OCI-M2 (cell line): ENCODE measurements around the gene SUCLG1.

Experiments used
- DNase-seq: peaks from one replicate; lab custom pipeline; 2025; ENCODE audit not compliant: unreplicated experiment; lab: John Stamatoyannopoulos, UW

SUCLG1 gene

DNA sequence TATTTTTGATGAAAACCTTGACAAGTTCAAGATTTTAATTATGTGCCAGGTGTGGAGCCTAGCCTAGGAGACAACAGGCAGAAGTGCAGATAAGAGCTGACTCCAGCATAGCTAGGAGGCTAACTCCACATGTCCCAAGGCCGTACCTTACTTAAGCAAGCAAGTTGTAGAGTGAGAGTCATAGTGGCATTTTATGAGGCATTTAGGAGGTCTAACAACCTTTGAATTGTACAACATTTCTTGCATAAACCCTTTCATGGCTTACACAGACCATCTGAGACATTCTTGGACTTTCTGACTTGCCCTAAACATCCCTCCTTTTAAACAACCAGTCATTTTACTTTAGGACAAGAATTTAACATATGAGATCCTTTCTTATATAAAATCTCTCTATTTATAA, 8.3 kb upstream of the SUCLG1 start:
- DNase-seq, result no peak

DNA sequence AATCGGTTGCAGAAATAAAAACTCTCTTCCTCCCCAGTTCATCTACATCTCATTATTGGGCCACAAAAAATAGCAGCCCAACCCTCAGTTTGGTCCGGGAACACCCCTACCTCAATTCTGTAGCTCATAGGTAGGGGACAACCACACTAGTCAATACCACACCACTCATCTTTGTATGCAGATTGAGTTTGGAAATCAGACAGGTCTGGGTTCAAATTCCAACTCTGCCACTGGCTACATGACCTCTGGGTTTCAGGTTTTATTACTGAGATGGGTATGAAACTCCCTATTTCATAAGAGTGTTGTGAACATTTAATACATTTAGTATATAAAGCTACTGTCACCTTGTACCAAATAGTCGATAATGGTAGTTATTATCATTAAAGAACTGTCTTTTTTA, 2.2 kb upstream of the SUCLG1 start:
- no peak for DNase-seq

DNA sequence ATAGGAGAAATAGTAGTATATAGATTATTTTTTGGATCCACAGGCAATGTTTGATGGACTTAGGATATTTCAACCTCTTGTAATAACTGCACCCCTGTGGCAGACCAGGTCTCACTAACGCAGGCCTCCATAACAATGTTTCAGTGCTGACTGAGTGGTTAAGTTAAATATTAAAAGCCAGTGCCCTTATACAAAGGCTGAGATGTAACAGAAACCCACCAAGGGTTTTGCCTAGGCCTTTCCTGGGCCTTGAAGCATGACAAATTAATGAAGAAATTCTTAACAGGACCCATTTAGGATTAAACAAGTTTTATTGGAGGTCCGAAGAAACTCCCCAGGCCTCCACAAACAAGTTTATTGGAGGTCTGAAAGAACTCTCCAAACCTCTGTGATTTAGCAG, 1.6 kb upstream of the SUCLG1 start:
- no peak for DNase-seq

DNA sequence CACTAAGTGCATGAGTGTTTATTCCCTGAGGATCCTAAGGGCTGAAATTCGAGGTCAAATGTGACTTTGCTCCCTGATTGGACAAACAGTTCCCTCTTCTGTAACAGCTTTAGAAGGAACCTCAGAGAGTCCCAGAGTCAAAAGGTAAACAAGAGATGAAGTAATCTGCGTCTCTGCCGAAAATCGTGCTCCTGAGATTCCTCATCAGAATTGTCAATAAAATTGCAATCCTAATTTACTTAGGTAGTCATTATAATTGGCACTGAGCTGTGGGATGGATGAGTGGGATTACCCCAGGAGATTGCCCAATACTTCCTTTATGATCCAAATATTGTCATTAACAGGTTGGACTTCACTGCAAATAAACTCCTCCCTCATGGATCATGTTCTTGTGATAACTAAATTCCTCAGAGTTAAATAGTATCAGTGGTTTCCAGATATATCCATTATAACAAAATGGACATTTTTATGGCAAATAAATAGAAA, 907 bp upstream of the SUCLG1 start:
- no peak for DNase-seq

DNA sequence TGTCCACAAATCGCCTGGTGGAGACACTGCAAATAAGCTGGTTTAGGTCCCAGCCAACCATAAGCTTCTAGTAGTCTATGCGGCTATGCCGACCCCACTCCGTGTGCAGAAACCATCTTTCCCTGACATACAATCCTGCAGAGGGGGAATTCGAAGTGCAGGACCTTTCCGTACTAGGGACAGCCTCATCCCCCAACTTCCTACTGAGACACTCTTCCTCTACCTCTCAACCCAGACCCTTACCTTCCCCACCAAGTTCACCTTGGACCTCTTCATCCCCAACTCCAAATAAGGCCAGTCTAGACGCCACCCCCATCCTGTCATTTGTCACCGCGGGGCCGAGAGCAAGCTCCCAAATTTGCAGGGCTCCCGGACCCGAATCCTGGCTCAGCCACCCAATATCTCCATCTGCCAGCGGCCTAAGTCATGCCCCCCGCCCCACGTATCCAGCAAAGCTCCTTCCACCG, 496 bp downstream of the SUCLG1 start:
- no peak for DNase-seq

DNA sequence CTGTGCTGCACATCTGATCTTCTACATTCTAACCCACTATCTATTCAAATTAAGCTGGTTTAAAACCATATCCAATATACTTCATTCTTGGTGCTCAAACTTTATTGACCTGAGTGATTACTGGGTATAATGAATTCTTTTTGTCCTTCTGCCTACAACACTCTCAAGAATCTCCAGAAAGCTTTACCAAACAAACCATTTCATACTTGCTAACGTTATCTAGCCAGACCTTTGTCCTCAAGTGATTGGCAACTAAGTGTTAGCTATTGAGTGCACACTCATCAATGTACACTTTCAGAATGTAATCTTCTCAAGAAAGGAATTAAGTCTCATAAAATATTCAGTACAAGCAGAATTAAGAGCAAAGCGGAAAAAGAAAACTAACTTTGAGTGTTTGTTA, 1.4 kb downstream of the SUCLG1 start:
- no peak for DNase-seq

DNA sequence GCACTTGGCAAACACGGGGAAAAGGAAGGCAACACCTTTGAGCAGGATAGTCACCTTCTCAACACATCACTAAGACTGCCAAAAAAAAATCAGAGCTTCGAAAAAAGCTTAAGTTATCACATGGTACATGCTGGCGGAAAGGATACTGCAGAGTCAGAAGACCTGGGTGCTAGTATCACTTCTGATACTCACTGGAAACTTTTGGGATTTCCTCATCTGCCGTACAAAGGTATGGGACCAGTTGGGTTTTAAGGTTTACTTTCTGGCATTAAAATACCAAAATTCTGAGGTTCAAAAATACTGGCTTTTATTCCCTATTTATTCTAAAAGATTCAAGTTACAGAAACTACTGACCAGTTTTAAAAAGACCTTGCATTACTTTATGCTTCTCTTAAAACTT, 2.9 kb downstream of the SUCLG1 start:
- DNase-seq, result no peak

DNA sequence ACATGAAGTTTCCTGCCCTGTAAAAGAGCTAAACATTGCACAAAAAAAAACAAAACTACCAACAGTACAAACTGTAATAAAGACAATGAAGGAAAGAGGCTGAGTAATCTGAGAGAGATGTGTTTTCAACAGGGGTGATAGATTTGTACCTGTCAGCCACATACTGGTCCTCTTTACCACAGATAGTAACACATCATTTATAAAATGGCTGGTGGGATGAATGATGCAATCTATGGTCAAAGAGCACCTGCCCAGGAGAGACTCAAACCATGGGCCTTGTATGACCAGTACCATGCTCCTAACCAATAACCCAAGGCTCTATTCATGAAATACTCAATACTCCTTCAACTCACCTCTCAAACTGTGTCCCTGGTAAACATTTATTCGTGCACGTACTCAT, 4.5 kb downstream of the SUCLG1 start:
- no peak for DNase-seq

DNA sequence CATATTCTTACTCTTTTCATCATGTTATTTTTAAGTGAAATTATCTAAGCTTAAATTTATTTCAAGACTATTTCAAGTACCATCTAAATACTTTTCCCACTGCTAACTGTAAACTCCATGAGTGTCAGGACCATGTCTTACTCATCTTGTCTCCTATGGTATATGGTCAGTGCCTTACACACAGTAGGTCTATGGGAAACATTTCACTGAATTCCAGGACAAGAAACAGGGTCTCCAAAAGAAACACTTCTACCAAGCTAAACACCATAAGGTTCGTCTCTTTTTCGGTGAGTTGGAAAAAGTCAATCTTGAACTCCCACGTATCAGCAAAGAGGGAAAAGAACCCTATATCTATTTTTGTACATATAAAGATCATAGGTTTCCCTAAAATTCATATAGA, 6.5 kb downstream of the SUCLG1 start:
- no peak for DNase-seq

DNA sequence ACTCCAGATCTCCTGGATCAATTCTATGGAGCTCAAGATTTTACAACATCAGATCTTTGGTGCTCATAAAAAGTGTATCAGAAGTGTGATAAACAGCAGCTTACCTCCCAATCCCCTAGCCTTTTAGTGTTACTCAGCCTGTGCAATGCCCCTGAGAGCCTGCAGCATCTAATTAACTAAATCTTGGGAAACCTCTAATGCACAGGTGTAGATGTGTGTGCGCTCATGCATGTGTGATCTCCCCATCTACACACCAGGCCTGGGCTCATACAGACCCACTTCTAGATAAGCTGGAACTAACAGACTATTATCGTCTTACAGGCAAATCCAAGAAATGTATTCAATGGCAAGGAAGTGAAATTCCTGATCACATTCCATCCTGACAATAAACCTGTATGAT, 7.5 kb downstream of the SUCLG1 start:
- no peak for DNase-seq

DNA sequence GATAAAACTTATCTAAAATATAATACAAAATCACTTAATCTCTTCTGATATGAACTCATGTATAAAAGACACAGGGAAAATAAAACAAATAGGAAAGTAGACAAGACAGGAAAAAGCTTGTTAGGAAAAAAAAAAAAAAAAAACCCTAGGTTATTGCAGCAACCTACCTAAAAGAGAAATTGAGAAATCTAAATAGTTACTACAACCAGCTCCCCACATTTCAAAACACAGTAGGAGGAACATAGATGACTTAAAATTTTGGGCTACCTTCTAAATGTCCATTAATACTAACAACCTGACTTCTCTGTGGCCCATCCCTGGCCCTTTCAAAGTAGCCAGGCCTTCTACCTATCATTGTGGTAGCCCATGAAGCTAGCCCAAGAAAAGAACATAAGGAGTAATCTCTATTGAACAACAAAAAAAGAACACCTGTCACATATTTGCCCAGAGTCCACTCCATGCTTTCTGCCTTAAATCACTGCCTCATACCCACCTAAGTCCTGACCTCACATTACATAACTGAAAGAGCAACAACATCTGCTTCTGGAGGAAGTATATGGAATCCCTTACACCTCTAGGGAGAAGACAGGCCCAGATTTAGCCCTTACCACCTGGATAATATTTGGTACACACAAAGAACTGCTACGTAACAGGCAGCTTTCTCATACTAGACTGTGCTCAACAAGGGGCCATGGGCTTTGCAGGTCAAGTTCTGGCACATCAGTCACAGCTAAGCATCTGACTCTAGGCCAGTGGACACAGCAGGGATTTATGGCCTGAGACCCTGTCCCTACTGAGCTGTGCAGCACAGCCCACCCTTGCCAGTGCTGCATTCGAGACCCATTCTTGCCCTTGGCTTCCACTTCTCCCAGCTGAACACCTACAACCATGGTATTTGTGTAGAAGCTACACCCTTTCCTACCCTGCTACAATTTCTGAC, 8.5 kb downstream of the SUCLG1 start:
- DNase-seq, result no peak

DNA sequence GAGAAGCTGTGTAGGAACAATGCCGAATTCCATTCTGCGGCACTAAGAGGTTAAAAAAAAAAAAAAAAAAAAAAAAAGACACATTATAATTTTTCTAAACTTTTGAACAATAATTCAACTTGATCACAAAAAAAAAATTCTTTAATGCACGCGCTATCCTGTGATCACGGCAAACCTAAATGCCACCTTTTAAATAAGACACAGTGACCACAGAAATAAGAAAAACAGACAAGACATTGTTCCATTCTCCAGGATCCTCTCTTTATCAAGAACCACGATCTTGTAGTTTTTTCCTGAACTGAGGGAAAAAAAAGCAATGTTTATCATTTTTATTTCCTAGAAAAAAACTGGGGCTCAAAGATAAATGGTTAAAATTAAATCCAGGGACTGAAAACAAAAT, 9.4 kb downstream of the SUCLG1 start:
- DNase-seq, result no peak

DNA sequence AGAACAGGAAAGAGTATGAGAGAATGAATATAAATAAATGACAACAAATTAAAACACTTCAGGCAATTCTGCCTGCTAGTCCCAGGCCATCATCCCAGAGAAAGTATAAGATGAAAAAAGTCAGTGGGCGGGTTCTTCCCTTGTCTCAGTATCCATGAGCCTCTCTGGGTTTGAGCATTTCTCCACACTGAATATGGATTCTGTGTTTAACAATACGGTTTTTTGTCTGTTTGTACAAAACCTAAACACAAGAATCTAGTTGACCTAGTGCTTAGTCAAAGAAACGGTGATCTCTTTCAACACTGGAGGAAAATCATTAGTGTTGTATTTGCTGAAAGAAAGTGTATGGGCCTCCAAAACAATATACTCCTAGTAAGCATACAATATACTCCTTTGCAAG, 10.0 kb downstream of the SUCLG1 start:
- DNase-seq, result no peak

DNA sequence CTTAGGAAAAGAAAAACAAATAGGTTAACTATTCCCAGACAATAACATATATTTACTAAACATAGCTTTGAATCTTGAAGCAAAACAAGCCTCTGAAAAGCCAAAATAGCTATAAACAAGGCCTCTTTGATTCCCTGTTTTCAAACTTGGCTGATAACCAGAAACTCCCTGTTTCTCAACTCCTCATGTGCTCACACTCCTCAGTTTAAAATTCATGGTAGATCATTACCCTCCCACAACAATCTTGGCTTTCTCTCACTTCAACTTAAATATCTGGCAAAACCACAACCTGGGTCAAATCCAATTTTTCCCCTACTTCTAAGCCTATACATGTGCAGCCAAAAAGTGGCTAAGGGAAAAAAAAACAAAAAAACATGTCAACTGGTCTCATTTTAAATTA, 15.6 kb downstream of the SUCLG1 start:
- no peak for DNase-seq

DNA sequence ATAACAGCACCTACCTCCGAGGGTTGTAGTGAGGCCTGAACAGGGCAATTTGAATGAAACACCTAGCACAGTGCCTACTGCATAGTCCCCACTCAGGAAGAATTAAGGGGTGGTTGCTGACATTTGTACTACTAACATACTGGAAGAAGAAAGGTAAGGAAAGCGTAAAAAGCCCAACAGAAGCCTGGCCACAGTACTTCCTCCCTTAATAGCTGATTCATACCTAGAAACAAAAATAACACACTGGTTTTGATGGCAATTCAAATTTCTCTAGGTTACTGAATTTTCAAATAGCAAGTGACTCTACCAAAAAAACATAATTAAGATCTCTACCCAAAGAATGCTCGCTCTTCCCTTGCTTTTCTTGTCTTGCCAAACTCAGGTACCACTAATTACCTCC, 16.2 kb downstream of the SUCLG1 start:
- DNase-seq, result no peak

DNA sequence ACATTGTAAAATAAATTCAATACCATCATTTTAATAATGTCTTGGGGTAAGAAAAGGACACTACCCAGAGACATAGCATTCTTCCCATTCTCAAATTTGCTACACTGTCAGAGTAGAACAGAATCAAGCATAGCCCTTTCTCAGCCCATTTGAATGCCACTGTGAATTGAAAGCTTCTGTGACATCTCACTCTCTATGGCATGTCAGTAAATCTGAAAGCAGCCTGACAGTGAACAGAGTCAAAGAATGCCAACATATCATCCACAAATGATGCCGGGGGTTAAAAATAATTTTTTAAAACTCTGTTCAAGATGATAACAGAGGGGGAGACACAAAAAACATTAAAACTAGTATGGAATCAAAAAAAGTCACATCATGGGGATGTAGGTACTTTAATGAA, 17.6 kb downstream of the SUCLG1 start:
- no peak for DNase-seq

DNA sequence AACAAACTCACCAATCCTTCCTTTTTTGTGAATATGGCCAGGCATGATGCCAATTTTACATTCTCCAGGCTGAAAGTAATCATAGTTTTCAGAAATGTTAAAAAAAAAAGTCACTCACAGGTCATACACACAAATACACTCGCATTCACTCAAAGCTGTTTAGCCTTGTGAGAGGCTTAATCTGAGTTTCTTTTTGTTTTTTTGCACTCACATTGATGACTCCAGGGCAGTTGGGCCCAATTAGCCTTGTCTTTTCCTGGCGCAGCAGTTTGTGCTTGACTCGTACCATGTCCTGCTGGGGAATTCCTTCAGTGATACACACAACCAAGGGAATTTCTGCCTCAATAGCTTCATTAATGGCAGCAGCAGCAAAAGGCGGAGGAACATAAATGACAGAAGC, 18.0 kb downstream of the SUCLG1 start:
- no peak for DNase-seq

DNA sequence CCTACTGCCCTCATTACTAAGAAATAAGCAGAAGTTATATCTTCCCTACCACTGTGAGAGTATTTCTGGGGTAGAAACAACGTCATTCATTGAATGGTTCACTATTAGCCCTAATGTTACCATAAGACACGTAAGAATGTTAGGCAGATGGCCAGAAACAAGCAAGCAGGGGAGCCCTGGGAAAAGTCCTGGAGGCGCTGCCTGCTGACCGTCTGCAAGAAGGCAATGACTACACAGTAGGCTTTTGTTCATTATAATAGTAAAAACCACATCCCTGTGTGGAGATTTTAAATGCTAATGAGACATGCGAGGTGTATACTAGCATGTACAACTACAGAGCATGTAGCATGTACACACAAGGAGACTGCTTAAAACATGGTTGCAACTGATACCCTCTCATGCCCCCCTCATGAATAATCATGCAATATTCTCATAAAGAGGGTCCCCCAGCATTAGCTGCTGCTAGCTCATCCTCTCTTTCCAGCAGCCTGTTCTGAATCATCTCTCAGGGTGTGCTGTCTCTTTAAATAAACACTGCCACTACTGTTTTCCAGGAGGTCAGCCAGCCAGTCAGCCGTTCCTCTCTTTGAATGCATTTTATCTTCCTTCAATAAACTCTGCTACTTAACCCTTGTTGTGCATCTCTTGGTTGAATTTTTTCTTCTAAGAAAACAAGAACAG, 23.6 kb downstream of the SUCLG1 start:
- DNase-seq, result no peak

DNA sequence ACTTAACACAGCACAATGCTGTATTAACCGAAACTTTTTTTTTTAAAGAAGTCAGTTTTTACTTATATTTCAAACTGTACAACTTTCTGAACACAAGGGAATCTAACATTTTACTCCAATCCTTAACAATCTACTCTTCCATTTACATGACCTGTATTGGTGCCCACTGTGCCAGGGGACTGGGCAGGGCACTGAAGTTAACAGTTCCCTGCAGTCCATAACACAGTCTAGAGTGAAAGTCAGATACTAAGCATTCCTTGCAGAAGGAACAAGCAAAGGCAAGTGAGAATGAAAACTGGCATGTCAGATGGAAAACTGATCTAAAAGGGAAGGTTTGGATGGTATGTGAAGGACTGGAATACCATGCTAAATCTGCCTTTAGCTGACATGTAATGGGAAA, 29.8 kb downstream of the SUCLG1 start:
- no peak for DNase-seq

DNA sequence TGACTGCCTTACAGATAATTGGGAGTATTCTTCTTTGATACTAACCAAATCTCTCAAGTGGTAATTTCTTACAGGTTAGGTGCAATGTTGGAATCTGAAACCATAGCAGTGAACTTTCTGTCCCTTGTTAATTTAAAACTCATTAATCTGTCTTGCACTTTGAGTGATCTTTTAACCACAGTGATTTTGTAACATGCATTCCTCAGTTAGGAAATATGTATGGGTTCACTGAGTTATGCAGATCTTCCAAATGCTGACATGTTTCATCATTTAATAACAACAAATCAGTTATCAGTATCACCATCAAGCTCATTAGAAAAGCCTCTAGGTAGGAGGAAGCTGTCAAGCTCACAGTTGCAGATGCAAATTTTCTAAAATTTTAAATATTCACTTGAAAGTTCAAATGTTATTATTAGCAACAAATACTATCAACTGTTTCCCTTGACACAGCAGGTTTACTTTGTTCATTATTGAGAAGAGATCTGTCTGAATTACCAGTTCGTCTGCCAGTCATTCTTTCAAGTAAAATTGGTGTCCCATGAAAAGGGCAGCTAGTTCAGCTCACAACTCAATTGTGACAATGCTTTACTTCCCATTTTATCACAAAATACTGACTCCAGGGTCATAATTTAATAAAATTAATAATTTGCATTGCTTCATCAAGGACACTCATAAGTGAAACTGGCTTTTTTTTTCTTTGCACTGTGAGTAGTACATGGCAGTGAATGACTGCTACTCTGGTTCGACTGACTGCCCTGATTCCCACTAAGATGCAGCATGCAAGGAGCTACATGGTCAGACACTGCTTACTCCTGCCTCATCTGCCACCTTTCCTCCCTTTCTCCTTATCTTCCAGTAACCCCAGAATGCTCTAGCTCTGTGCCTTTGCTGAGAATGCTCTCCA, 31.6 kb downstream of the SUCLG1 start:
- no peak for DNase-seq

DNA sequence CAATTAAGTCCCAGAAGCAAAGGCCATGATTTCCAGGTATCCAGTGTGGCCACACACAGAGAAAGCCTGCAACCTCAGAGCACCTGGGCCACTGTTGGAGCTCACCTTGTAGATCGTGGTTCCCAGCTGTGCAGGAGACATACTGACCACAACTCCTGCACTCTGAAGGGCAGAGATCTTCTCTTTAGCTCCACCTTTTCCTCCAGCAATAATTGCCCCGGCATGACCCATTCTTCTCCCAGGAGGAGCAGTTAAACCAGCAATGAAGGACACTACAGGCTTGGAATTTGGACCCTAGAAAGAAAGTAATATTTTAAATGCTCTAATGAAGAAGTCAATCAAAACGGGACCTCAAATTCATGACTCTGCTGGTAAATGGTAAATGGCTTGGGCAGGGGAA, 33.8 kb downstream of the SUCLG1 start:
- DNase-seq, result no peak
